Posterior vena cava (tissue), 2 donors: ENCODE data around the gene GRK5. TPM values are rescaled to one million over a fixed set of nuclear protein-coding genes. Genes with fewer than 3 reads are reported as not detected.

Source experiments
- DNase-seq: peaks from one replicate; pipeline ENCODE4 v3.0.0-alpha.2; 2020; ENCODE audit warnings: low spot score
- intact Hi-C, 2 donors: fragments of 100-400 bp; cut with DNase I; formaldehyde crosslinking; loops; one replicate each; pipeline versions ENCODE4 v1.14.1 to v1.14.2; 2022 to 2023
- total RNA-seq, 2 donors: library from RNA; stranded (reverse); fragmentation: NEBNext Ultra II Directional; extraction: Animal tissue kit (Norgen Biotek cat#: 25700); gene quantifications; one replicate each; pipeline ENCODE4 v1.2.1, GENCODE V29; 2021
- donor health status: DM: yes; HTN: yes; CAD: no.
- donor health status: DM: yes; HTN: yes; CAD: no.

The GRK5 gene
- total RNA-seq, 2 donors from 2014 or later: 40.0 to 57.5 TPM

- no peak for DNase-seq
- intact Hi-C loops: loop anchor here in 1 of 2 donors (10.0 kb wide), 1 partner anchor 113 kb away; no protein-coding TSS in a partner anchor
Observed at GRCh38 chr10:119302172-119302571, 94.8 kb downstream of the GRK5 start.

- DNase-seq: no peak
- intact Hi-C loops: loop anchor here in 1 of 2 donors (10.0 kb wide), 1 partner anchor 112 kb away; no protein-coding TSS in a partner anchor
Observed at GRCh38 chr10:119302591-119303253, 95.4 kb downstream of the GRK5 start.

GRCh38 chr10:119303886-119304285, 96.5 kb downstream of the GRK5 start:
- intact Hi-C loops: loop anchor here in 1 of 2 donors (10.0 kb wide), 1 partner anchor 111 kb away; no protein-coding TSS in a partner anchor
- DNase-seq: no peak

GRCh38 chr10:119304541-119304940, 97.2 kb downstream of the GRK5 start:
- no peak for DNase-seq
- intact Hi-C loops: loop anchor here in 1 of 2 donors (10.0 kb wide), 1 partner anchor 110 kb away; no protein-coding TSS in a partner anchor

- peak; percentile 89 for DNase-seq
- intact Hi-C loops: loop anchor here in 1 of 2 donors (10.0 kb wide), 1 partner anchor 109 kb away; no protein-coding TSS in a partner anchor
Observed at GRCh38 chr10:119305860-119306513, 98.6 kb downstream of the GRK5 start.

- no peak for DNase-seq
- intact Hi-C loops: loop anchor here in 1 of 2 donors (10.0 kb wide), 1 partner anchor 108 kb away; no protein-coding TSS in a partner anchor
Observed at GRCh38 chr10:119306514-119306951, 99.2 kb downstream of the GRK5 start.

GRCh38 chr10:119306986-119307392, 99.6 kb downstream of the GRK5 start:
- intact Hi-C loops: loop anchor here in 1 of 2 donors (10.0 kb wide), 1 partner anchor 108 kb away; no protein-coding TSS in a partner anchor
- no peak for DNase-seq

- intact Hi-C loops: loop anchor here in 1 of 2 donors (10.0 kb wide), 1 partner anchor 107 kb away; no protein-coding TSS in a partner anchor
- no peak for DNase-seq
Observed at GRCh38 chr10:119308089-119308488, 100.7 kb downstream of the GRK5 start.

GRCh38 chr10:119308551-119309422, 101.4 kb downstream of the GRK5 start:
- DNase-seq: no peak
- intact Hi-C loops: loop anchor here in 1 of 2 donors (10.0 kb wide), 1 partner anchor 106 kb away; no protein-coding TSS in a partner anchor

- intact Hi-C loops: loop anchor here in 1 of 2 donors (10.0 kb wide), 1 partner anchor 105 kb away; no protein-coding TSS in a partner anchor
Observed at GRCh38 chr10:119309423-119309770, 102.0 kb downstream of the GRK5 start.

GRCh38 chr10:119310806-119311205, 103.4 kb downstream of the GRK5 start:
- DNase-seq: no peak
- intact Hi-C loops: loop anchor here in 1 of 2 donors (10.0 kb wide), 1 partner anchor 96 kb away; no protein-coding TSS in a partner anchor

More at GRCh38 chr10:119309423-119309770, 102.0 kb downstream of the GRK5 start:
- no peak for DNase-seq

- intact Hi-C loops: loop anchor here in 1 of 2 donors (10.0 kb wide), 1 partner anchor 97 kb away; no protein-coding TSS in a partner anchor
- DNase-seq: no peak
Observed at GRCh38 chr10:119312241-119312640, 104.9 kb downstream of the GRK5 start.

GRCh38 chr10:119313024-119313423, 105.7 kb downstream of the GRK5 start:
- intact Hi-C loops: loop anchor here in 1 of 2 donors (10.0 kb wide), 1 partner anchor 98 kb away; no protein-coding TSS in a partner anchor
- no peak for DNase-seq

- intact Hi-C loops: loop anchor here in 1 of 2 donors (10.0 kb wide), 1 partner anchor 99 kb away; no protein-coding TSS in a partner anchor
- DNase-seq: no peak
Observed at GRCh38 chr10:119313644-119314043, 106.3 kb downstream of the GRK5 start.

- intact Hi-C loops: loop anchor here in 1 of 2 donors (10.0 kb wide), 1 partner anchor 99 kb away; no protein-coding TSS in a partner anchor
- DNase-seq: no peak
Observed at GRCh38 chr10:119314061-119314460, 106.7 kb downstream of the GRK5 start.

GRCh38 chr10:119314486-119314885, 107.1 kb downstream of the GRK5 start:
- DNase-seq: no peak
- intact Hi-C loops: loop anchor here in 1 of 2 donors (10.0 kb wide), 1 partner anchor 100 kb away; no protein-coding TSS in a partner anchor

- peak; percentile 90 for DNase-seq
- intact Hi-C loops: loop anchor here in 1 of 2 donors (10.0 kb wide), 1 partner anchor 101 kb away; no protein-coding TSS in a partner anchor
Observed at GRCh38 chr10:119315128-119316001, 108.0 kb downstream of the GRK5 start.
